ENCODE data around the gene RPS14. TPM values are rescaled to one million over a fixed set of nuclear protein-coding genes. Genes with fewer than 3 reads are reported as not detected.

The RPS14 gene
- total RNA-seq, 1 donor from 2014 or later: 1,798 TPM

- H3K4me3 Mint-ChIP-seq (ENCODE audit: unreplicated experiment): no peak overlapping the region
- H3K36me3 Mint-ChIP-seq (ENCODE audit: unreplicated experiment): peaks cover 27% of the 10 kb centered on the region
- H3K4me1 Mint-ChIP-seq (ENCODE audit: unreplicated experiment): no peaks in the 10 kb centered on the region
- no peak for DNase-seq (ENCODE audit: extremely low spot score, unreplicated experiment)
- no peak overlapping the region for H3K27ac Mint-ChIP-seq (ENCODE audit: unreplicated experiment)
- no peaks in the 10 kb centered on the region for H3K9me3 Mint-ChIP-seq (ENCODE audit: unreplicated experiment)
- H3K27me3 Mint-ChIP-seq (ENCODE audit: unreplicated experiment): no peaks in the 10 kb centered on the region
- TF ChIP-seq CTCF (IDR thresholded peaks at IDR 0.05): no peak
Observed at GRCh38 chr5:150392680-150393079, 56.9 kb downstream of the RPS14 start.

Other genes starting within 250 kb of the RPS14 start
- not detected in 2 replicates for gene CAMK2A, start 160.0 kb downstream of the RPS14 start, total RNA-seq
- gene ARSI, start 146.8 kb downstream of the RPS14 start, total RNA-seq: 0.51 and 0.81 TPM in 2 replicates
- gene TCOF1, start 92.0 kb downstream of the RPS14 start, total RNA-seq: 28.6 and 32.5 TPM in 2 replicates
- gene CD74, start 36.8 kb downstream of the RPS14 start, total RNA-seq: not detected in 2 replicates
- gene NDST1, start 58.4 kb upstream of the RPS14 start, total RNA-seq: 110 and 118 TPM in 2 replicates
- gene SYNPO, start 190.9 kb upstream of the RPS14 start, total RNA-seq: 17.8 and 18.4 TPM in 2 replicates
- 0.27 and 1.5 TPM in 2 replicates for gene MYOZ3, start 211.5 kb upstream of the RPS14 start, total RNA-seq